Neutrophil (primary cell): ENCODE measurements around the gene SLC13A1.

Experiments used
- H3K27ac ChIP-seq: fragments of 200-600 bp; sonication (generic); 2 replicates; pipeline ENCODE4 v1.5.1; 2016; ENCODE audit warnings: mild to moderate bottlenecking, moderate library complexity
- H3K27me3 ChIP-seq: fragments of 200-600 bp; sonication (generic); 2 replicates; pipeline ENCODE4 v1.6.0; 2016; ENCODE audit warnings: mild to moderate bottlenecking
- H3K36me3 ChIP-seq: fragments of 200-600 bp; sonication (generic); 2 replicates; pipeline ENCODE4 v1.5.1; 2017
- H3K4me1 ChIP-seq, 2 experiments: fragments of 200-600 bp in 1 of 2; sonication (generic) in 1 of 2; 1 replicate in 1 of 2; 2 replicates in 1 of 2; pipeline versions ENCODE4 v1.5.1 to v1.6.1; 2013 to 2016; ENCODE audit warnings: low read depth in 1 of 2, low read length in 1 of 2, mild to moderate bottlenecking in 1 of 2, moderate library complexity in 1 of 2; ENCODE audit not compliant: control insufficient read depth in 1 of 2, insufficient read depth in 1 of 2
- H3K4me3 ChIP-seq, 2 experiments: fragments of 200-600 bp in 1 of 2; sonication (generic) in 1 of 2; 1 replicate in 1 of 2; 2 replicates in 1 of 2; pipeline ENCODE4 v1.5.1; 2013 to 2016; ENCODE audit warnings: low read depth in 1 of 2, low read length in 1 of 2, mild to moderate bottlenecking in 1 of 2, moderate library complexity in 1 of 2
- H3K9me3 ChIP-seq: fragments of 200-600 bp; sonication (generic); 2 replicates; pipeline ENCODE4 v1.5.1; 2016
- CTCF ChIP-seq: fragments of 200-600 bp; sonication (generic); IDR thresholded peaks from 2 replicates; pipeline ENCODE4 v1.5.1; 2016; ENCODE audit warnings: antibody characterized with exemption

SLC13A1 gene

DNA sequence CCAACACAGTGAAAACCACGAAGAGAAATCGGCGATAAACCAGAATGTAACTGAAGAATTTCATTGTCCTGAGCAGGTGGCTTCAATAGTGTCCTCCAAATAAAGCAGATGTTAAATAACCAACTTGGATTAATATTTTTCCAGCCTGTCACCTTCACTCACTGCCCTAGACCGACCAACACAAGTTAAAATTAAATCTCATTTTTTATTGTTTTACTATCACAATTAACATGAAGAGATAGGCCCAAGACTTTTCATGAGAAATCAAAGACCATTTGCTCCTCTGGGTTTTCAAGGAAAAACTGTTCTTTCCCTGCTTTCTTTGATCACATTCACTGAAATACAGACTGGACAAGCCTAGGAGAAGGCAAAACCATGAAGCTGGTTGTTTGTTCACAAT is at the start of gene SLC13A1:
SLC13A1 (minus strand) TSS at position 87 of the 400 bp plus-strand sequence; CDS start at position 64, 23 bp downstream.
- no peak for TF ChIP-seq CTCF
- no peaks in the 10 kb centered on the region for H3K27me3 ChIP-seq
- no peaks in the 10 kb centered on the region for H3K36me3 ChIP-seq
- H3K27ac ChIP-seq, result no peak within 1 kb of the TSS
- H3K4me3 ChIP-seq, result no peak within 1 kb of the TSS
- H3K9me3 ChIP-seq, result no peaks in the 10 kb centered on the region
- H3K4me1 ChIP-seq, result no peaks in the 10 kb centered on the region

DNA sequence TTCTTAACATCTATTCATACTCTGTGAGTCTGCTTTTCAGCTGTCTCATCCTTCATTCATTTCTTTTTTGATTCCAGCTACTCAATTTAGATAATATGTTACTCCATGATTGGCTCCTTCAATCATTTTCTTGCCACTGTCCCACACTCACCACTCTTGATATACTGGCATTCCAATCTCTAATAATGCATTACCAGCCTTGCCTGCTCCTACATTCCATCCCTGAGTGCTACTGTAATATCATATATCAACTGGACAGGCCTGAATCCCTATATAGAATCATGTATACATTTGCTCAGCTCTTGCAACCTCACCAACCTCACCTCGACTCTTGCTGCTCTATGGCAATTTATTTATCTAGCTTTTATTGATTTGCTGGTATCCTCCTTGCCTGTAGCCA is 45.0 kb upstream of the SLC13A1 start:
- H3K4me1 ChIP-seq, result no peaks in the 10 kb centered on the region
- H3K27me3 ChIP-seq, result no peaks in the 10 kb centered on the region
- no peaks in the 10 kb centered on the region for H3K36me3 ChIP-seq
- no peak for TF ChIP-seq CTCF
- H3K9me3 ChIP-seq, result no peaks in the 10 kb centered on the region
- H3K27ac ChIP-seq, result no peak overlapping the region
- no peak overlapping the region for H3K4me3 ChIP-seq

DNA sequence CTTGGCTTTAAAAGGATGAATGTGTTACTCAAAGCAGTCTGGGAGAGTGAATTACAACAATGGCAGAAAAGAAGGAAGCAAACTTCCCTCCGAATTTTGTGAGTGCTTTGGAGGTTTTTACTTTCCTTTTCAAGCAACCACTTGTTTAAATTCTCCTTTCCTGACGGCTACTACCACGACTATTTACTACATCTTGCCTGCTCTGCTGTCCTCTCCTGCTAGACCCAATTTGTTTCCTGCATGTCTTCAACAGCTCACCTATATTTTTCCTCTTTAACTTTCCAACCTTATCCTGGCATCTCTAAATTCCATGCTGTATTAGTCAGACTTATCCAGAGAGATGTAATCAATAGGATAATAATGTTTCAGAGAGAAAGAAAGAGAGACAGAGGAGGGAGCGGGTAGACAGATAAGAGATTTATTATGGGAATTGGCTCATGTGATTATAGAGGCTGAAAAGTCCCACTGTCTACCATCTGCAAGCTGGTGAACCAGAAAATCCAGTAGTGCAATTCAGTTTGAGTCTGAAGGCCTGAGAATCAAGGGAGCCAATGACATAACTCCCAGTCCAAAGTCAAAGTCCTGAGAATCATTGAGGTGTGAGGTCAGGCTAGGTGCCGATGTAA is 42.8 kb upstream of the SLC13A1 start:
- Histone ChIP-seq H3K27me3 (no peaks in the 10 kb centered on the region), H3K27ac (no peak overlapping the region), H3K4me3 (no peak overlapping the region), H3K9me3 (no peaks in the 10 kb centered on the region), H3K4me1 (no peaks in the 10 kb centered on the region), H3K36me3 (no peaks in the 10 kb centered on the region)
- no peak for TF ChIP-seq CTCF

DNA sequence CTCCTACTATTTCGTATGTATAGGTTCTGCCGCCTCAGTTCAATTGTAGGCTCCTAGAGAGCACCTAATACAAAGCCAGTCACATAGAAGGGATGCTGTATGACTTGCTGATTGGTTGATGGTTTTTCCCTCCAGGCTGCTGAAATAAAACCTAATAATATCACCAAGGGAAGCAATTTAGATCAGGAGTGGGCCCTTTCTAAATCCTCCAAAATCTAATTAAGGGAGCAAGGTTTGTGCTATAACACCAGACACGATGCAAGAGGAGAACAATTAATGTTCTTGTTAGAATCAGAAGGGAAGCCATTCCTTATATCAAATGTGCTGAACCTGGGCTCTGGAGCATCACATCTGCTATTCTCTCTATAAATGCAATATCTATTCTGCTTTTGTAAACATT is 42.0 kb upstream of the SLC13A1 start:
- H3K27me3 ChIP-seq, result no peaks in the 10 kb centered on the region
- no peaks in the 10 kb centered on the region for H3K9me3 ChIP-seq

GRCh38 chr7:123231021-123232000 is 31.5 kb upstream of the SLC13A1 start:
- H3K27ac ChIP-seq, result no peak overlapping the region
- H3K36me3 ChIP-seq, result no peaks in the 10 kb centered on the region
- no peaks in the 10 kb centered on the region for H3K27me3 ChIP-seq
- no peak overlapping the region for H3K4me3 ChIP-seq
- no peak for TF ChIP-seq CTCF
- no peaks in the 10 kb centered on the region for H3K9me3 ChIP-seq
- no peaks in the 10 kb centered on the region for H3K4me1 ChIP-seq

More for the DNA sequence above, 42.0 kb upstream of the SLC13A1 start:
- no peak overlapping the region for H3K4me3 ChIP-seq
- no peaks in the 10 kb centered on the region for H3K4me1 ChIP-seq
- no peak overlapping the region for H3K27ac ChIP-seq
- no peaks in the 10 kb centered on the region for H3K36me3 ChIP-seq
- no peak for TF ChIP-seq CTCF
